ENCODE results near the gene SLC35F3. TPM values are rescaled to one million over a fixed set of nuclear protein-coding genes. Genes with fewer than 3 reads are reported as not detected.

Gene SLC35F3
- total RNA-seq, 1 experiment from 2014 or later = 0.94 TPM

GRCh38 chr1:234047123-234047522 is 142.6 kb downstream of the SLC35F3 start:
- ChIA-PET POLR2A (no interaction called here), CTCF (no interaction called here)
- Mint-ChIP-seq H3K4me3 (no peak overlapping the region), H3K27me3 (ENCODE audit: low read depth) (peaks cover 3% of the 10 kb centered on the region; the same call in 1 of the 2 replicates), H3K9me3 (peaks cover 37% of the 10 kb centered on the region), H3K36me3 (peaks cover 19% of the 10 kb centered on the region), H3K4me1 (no peaks in the 10 kb centered on the region), H3K27ac (no peak overlapping the region)
- no peak for DNase-seq (ENCODE audit: low spot score)
- TF ChIP-seq, protein P1, sequence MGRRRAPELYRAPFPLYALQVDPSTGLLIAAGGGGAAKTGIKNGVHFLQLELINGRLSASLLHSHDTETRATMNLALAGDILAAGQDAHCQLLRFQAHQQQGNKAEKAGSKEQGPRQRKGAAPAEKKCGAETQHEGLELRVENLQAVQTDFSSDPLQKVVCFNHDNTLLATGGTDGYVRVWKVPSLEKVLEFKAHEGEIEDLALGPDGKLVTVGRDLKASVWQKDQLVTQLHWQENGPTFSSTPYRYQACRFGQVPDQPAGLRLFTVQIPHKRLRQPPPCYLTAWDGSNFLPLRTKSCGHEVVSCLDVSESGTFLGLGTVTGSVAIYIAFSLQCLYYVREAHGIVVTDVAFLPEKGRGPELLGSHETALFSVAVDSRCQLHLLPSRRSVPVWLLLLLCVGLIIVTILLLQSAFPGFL (CRISPR knock-in tag; IDR thresholded peaks at IDR 0.05; ENCODE audit: borderline replicate concordance) = no peak
- TF ChIP-seq USF2 (CRISPR knock-in tag; IDR thresholded peaks at IDR 0.05) = no peak
- no peak for TF ChIP-seq E2F5 (CRISPR knock-in tag; IDR thresholded peaks at IDR 0.05)
- no peak for TF ChIP-seq IRF2 (CRISPR knock-in tag; IDR thresholded peaks at IDR 0.05; ENCODE audit: borderline replicate concordance, low read depth)
- TF ChIP-seq NR1H2 (CRISPR knock-in tag; IDR thresholded peaks at IDR 0.05) = no peak
- no peak for TF ChIP-seq HMGXB4 (CRISPR knock-in tag; IDR thresholded peaks at IDR 0.05)
- TF ChIP-seq ZNF232 (CRISPR knock-in tag; IDR thresholded peaks at IDR 0.05) = no peak
- no peak for TF ChIP-seq CTCF (IDR thresholded peaks at IDR 0.05)
- TF ChIP-seq ERG (CRISPR knock-in tag; IDR thresholded peaks at IDR 0.05) = no peak
- TF ChIP-seq ZNF138 (CRISPR knock-in tag; conservative IDR thresholded peaks at IDR 0.05) = no peak
- no peak for TF ChIP-seq FOXK1 (CRISPR knock-in tag; IDR thresholded peaks at IDR 0.05)
- TF ChIP-seq, protein P2, sequence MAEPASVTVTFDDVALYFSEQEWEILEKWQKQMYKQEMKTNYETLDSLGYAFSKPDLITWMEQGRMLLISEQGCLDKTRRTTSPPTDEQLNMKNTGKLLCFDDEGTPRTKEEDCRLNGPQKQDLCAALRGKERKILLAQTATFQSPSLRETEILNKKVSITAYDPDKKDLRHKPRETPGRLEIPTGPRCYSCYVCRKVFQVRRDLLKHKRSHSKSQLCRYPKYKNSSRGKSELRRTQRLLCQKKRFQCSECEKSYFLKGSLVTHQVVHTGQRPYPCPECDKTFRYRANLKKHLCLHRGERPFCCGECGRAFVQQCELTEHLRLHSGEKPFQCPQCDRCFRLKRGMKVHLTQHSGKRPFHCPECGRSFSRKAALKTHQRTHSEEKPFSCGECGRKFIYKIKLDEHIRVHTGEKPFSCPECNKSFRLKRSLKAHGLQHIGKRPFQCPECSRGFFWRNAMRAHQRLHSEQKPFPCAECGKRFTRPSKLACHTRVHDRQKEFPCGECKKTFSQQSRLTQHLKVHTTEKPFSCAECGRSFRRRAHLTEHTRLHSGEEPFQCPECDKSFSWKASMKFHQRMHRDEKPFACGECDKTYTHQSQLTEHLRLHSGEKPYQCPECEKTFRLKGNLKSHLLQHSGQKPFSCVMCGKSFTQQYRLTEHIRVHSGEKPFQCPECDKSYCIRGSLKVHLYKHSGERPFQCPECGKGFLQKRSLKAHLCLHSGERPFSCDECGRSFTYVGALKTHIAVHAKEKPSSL (CRISPR knock-in tag; conservative IDR thresholded peaks at IDR 0.05) = no peak
- no peak for ATAC-seq

GRCh38 chr1:234062166-234062565 is 157.7 kb downstream of the SLC35F3 start:
- POLR2A ChIA-PET = no interaction called here
- ATAC-seq (no peak), DNase-seq (ENCODE audit: low spot score) (no peak)
- Mint-ChIP-seq H3K36me3 (peaks cover 11% of the 10 kb centered on the region), H3K27me3 (ENCODE audit: low read depth) (no peaks in the 10 kb centered on the region; the same call in 1 of the 2 replicates), H3K9me3 (peaks cover 20% of the 10 kb centered on the region), H3K27ac (no peak overlapping the region), H3K4me1 (no peaks in the 10 kb centered on the region), H3K4me3 (no peak overlapping the region)
- CTCF ChIA-PET = interaction anchor here (0.7 to 0.9 kb wide), 2 partner anchors 50 to 135 kb away, joined by 3 to 5 read pairs; no protein-coding TSS in a partner anchor
- TF ChIP-seq, protein P3, sequence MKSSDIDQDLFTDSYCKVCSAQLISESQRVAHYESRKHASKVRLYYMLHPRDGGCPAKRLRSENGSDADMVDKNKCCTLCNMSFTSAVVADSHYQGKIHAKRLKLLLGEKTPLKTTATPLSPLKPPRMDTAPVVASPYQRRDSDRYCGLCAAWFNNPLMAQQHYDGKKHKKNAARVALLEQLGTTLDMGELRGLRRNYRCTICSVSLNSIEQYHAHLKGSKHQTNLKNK (CRISPR knock-in tag; IDR thresholded peaks at IDR 0.05) = no peak
- TF ChIP-seq ZNF121 (CRISPR knock-in tag; IDR thresholded peaks at IDR 0.05) (no peak), ZNF317 (CRISPR knock-in tag; IDR thresholded peaks at IDR 0.05; ENCODE audit: borderline replicate concordance, low read depth) (no peak), HMGXB4 (CRISPR knock-in tag; IDR thresholded peaks at IDR 0.05) (no peak), TEAD1 (CRISPR knock-in tag; IDR thresholded peaks at IDR 0.05) (no peak), USF1 (CRISPR knock-in tag; IDR thresholded peaks at IDR 0.05) (no peak)
- TF ChIP-seq, protein P4, sequence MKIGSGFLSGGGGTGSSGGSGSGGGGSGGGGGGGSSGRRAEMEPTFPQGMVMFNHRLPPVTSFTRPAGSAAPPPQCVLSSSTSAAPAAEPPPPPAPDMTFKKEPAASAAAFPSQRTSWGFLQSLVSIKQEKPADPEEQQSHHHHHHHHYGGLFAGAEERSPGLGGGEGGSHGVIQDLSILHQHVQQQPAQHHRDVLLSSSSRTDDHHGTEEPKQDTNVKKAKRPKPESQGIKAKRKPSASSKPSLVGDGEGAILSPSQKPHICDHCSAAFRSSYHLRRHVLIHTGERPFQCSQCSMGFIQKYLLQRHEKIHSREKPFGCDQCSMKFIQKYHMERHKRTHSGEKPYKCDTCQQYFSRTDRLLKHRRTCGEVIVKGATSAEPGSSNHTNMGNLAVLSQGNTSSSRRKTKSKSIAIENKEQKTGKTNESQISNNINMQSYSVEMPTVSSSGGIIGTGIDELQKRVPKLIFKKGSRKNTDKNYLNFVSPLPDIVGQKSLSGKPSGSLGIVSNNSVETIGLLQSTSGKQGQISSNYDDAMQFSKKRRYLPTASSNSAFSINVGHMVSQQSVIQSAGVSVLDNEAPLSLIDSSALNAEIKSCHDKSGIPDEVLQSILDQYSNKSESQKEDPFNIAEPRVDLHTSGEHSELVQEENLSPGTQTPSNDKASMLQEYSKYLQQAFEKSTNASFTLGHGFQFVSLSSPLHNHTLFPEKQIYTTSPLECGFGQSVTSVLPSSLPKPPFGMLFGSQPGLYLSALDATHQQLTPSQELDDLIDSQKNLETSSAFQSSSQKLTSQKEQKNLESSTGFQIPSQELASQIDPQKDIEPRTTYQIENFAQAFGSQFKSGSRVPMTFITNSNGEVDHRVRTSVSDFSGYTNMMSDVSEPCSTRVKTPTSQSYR (CRISPR knock-in tag; IDR thresholded peaks at IDR 0.05) = no peak
